Neural cell (in vitro differentiated cells): Measurements from ENCODE around the gene RFX6.

ENCODE experiments used
- CTCF ChIP-seq: fragments of 450-650 bp; IDR thresholded peaks from 2 replicates; pipeline ENCODE4 v1.5.1; 2014; ENCODE audit warnings: antibody characterized with exemption, mild to moderate bottlenecking, moderate library complexity; ENCODE audit not compliant: poor library complexity, severe bottlenecking
- EP300 ChIP-seq: fragments of 450-650 bp; conservative IDR thresholded peaks from 2 replicates; pipeline ENCODE4 v1.6.1; 2014; ENCODE audit warnings: antibody characterized with exemption, mild to moderate bottlenecking, moderate library complexity; ENCODE audit not compliant: poor library complexity, severe bottlenecking
- EZH2 ChIP-seq: fragments of 200-600, 300-800 bp; shearing (Covaris generic), sonication (generic); IDR thresholded peaks from 2 replicates; pipeline ENCODE4 v1.6.1; 2014; ENCODE audit warnings: antibody characterized with exemption, low read length, borderline replicate concordance, mild to moderate bottlenecking; ENCODE audit not compliant: insufficient read depth, poor library complexity, severe bottlenecking
- MXI1 ChIP-seq: fragments of 450-650 bp; conservative IDR thresholded peaks from 2 replicates; pipeline ENCODE4 v1.6.1; 2014; ENCODE audit warnings: antibody characterized with exemption, mild to moderate bottlenecking; ENCODE audit not compliant: poor library complexity, severe bottlenecking
- POLR2AphosphoS5 ChIP-seq: IDR thresholded peaks from 2 replicates; pipeline ENCODE4 v1.6.1; 2012
- RAD21 ChIP-seq: fragments of 450-650 bp; conservative IDR thresholded peaks from 2 replicates; pipeline ENCODE4 v1.6.1; 2014; ENCODE audit warnings: antibody characterized with exemption, mild to moderate bottlenecking, moderate library complexity
- REST ChIP-seq: IDR thresholded peaks from 2 replicates; pipeline ENCODE4 v1.6.1; 2012; ENCODE audit warnings: borderline replicate concordance
- TAF1 ChIP-seq: IDR thresholded peaks from 2 replicates; pipeline ENCODE4 v1.6.1; 2012; ENCODE audit warnings: low read depth

- TF ChIP-seq POLR2AphosphoS5 = no peak
- no peak for TF ChIP-seq EP300
- no peak for TF ChIP-seq CTCF
- TF ChIP-seq REST = no peak
- TF ChIP-seq TAF1 = no peak
- no peak for TF ChIP-seq MXI1
- no peak for TF ChIP-seq EZH2
- TF ChIP-seq RAD21 = no peak
Observed at GRCh38 chr6:116887168-116887567, 10.1 kb downstream of the RFX6 start.
